Activated T-helper 9 cell treated with anti-CD3 and anti-CD28 coated beads, Interleukin-2, amount 50 U/mL, for 16 hours (primary cell): ENCODE data around the gene ZFAND3.

Experiments
- DNase-seq: peaks from one replicate; pipeline ENCODE4 v3.0.0-alpha.2; 2020; ENCODE audit warnings: low read depth

ZFAND3 gene

GRCh38 chr6:38187325-38187724, 367.8 kb downstream of the ZFAND3 start:
- DNase-seq: no peak

- no peak for DNase-seq
Observed at GRCh38 chr6:38187811-38188590, 368.5 kb downstream of the ZFAND3 start.

- no peak for DNase-seq
Observed at GRCh38 chr6:38188677-38189335, 369.3 kb downstream of the ZFAND3 start.

GRCh38 chr6:38191418-38191817, 371.9 kb downstream of the ZFAND3 start:
- DNase-seq: no peak

- no peak for DNase-seq
Observed at GRCh38 chr6:38192011-38192410, 372.5 kb downstream of the ZFAND3 start.

GRCh38 chr6:38192487-38192886, 373.0 kb downstream of the ZFAND3 start:
- DNase-seq: no peak

GRCh38 chr6:38193051-38193450, 373.5 kb downstream of the ZFAND3 start:
- no peak for DNase-seq

GRCh38 chr6:38193481-38194281, 374.2 kb downstream of the ZFAND3 start:
- no peak for DNase-seq

- DNase-seq: no peak
Observed at GRCh38 chr6:38194282-38194572, 374.7 kb downstream of the ZFAND3 start.

- no peak for DNase-seq
Observed at GRCh38 chr6:38194589-38194988, 375.1 kb downstream of the ZFAND3 start.

GRCh38 chr6:38195113-38195635, 375.6 kb downstream of the ZFAND3 start:
- DNase-seq: no peak

GRCh38 chr6:38198219-38198618, 378.7 kb downstream of the ZFAND3 start:
- DNase-seq: no peak
